ENCODE results near the gene KMT2E.
A peak's percentile ranks its signal among the peaks of the same experiment; 100 is the strongest.

KMT2E gene

GRCh38 chr7:104971290-104972071 is 42.5 kb upstream of the KMT2E start:
- Histone ChIP-seq H3K36me3 (ENCODE audit: control insufficient read depth in 1 of 2, insufficient read depth in 2 of 2, low read length in 2 of 2) (no peaks in the 10 kb centered on the region), H2BK5ac (ENCODE audit: low read depth, low read length, poor library complexity) (no peak overlapping the region), H3K4me2 (ENCODE audit: low read length) (no peak overlapping the region), H3K27me3 (ENCODE audit: insufficient read depth, low read length) (no peaks in the 10 kb centered on the region), H2AFZ (ENCODE audit: insufficient read depth, low read length, poor library complexity) (no peak overlapping the region), H3K79me1 (ENCODE audit: low read length) (no peaks in the 10 kb centered on the region), H3K23ac (ENCODE audit: low read length) (no peak overlapping the region), H3K9ac (ENCODE audit: low read length) (no peak overlapping the region), H3K9me3 (ENCODE audit: insufficient read depth, low read depth, low read length) (no peaks in the 10 kb centered on the region), H4K8ac (ENCODE audit: low read depth, low read length) (no peak overlapping the region), H3K18ac (ENCODE audit: low read length) (no peak overlapping the region), H2BK12ac (ENCODE audit: low read length) (no peak overlapping the region), H3K4me3 (ENCODE audit: low read depth, low read length) (no peak overlapping the region), H3K4me1 (ENCODE audit: control insufficient read depth in 1 of 2, insufficient read depth in 2 of 2, low read length in 2 of 2) (no peaks in the 10 kb centered on the region), H2AK5ac (ENCODE audit: low read length) (no peak overlapping the region), H3K79me2 (ENCODE audit: control insufficient read depth, insufficient read depth, low read length, poor library complexity) (no peaks in the 10 kb centered on the region), H3K4ac (ENCODE audit: low read depth, low read length) (no peak overlapping the region), H4K12ac (ENCODE audit: low read depth, low read length) (no peak overlapping the region), H2BK120ac (ENCODE audit: insufficient read depth, low read length, poor library complexity) (no peak overlapping the region), H3K14ac (ENCODE audit: low read length) (no peak overlapping the region), H4K91ac (ENCODE audit: low read depth, low read length) (no peak overlapping the region), H3K27ac (ENCODE audit: low read depth, low read length) (no peak overlapping the region)
- WGBS (ENCODE audit: extremely low coverage, insufficient coverage, insufficient read length) = no CpG with 5 or more reads among the region's 3 CpGs
- DNase-seq = peak in 1 of 2 donors; percentile 36

- WGBS (ENCODE audit: extremely low coverage, insufficient coverage, insufficient read length) = no CpG with 5 or more reads among the region's 5 CpGs
- H3K79me2 ChIP-seq (ENCODE audit: control insufficient read depth, insufficient read depth, low read length, poor library complexity) = no peaks in the 10 kb centered on the region
Observed at GRCh38 chr7:104972500-104972899, 41.5 kb upstream of the KMT2E start.

GRCh38 chr7:104973227-104973626 is 40.8 kb upstream of the KMT2E start:
- no peak overlapping the region for H2BK5ac ChIP-seq (ENCODE audit: low read depth, low read length, poor library complexity)
- no peak overlapping the region for H3K18ac ChIP-seq (ENCODE audit: low read length)
- no peak overlapping the region for H4K91ac ChIP-seq (ENCODE audit: low read depth, low read length)
- H3K79me2 ChIP-seq (ENCODE audit: control insufficient read depth, insufficient read depth, low read length, poor library complexity) = no peaks in the 10 kb centered on the region
- H3K36me3 ChIP-seq (ENCODE audit: control insufficient read depth in 1 of 2, insufficient read depth in 2 of 2, low read length in 2 of 2) = peaks cover 0 to 4% of the 10 kb centered on the region in 2 experiments
- H3K4me1 ChIP-seq (ENCODE audit: control insufficient read depth in 1 of 2, insufficient read depth in 2 of 2, low read length in 2 of 2) = no peaks in the 10 kb centered on the region
- H3K4ac ChIP-seq (ENCODE audit: low read depth, low read length) = no peak overlapping the region
- no peak overlapping the region for H2BK120ac ChIP-seq (ENCODE audit: insufficient read depth, low read length, poor library complexity)
- no peaks in the 10 kb centered on the region for H3K27me3 ChIP-seq (ENCODE audit: insufficient read depth, low read length)
- no peak overlapping the region for H3K23ac ChIP-seq (ENCODE audit: low read length)
- no peak overlapping the region for H3K27ac ChIP-seq (ENCODE audit: low read depth, low read length)
- no peak overlapping the region for H2BK12ac ChIP-seq (ENCODE audit: low read length)
- peak; percentile 32 to 75 for DNase-seq
- H3K4me3 ChIP-seq (ENCODE audit: low read depth, low read length) = no peak overlapping the region
- H3K4me2 ChIP-seq (ENCODE audit: low read length) = no peak overlapping the region
- H3K9me3 ChIP-seq (ENCODE audit: insufficient read depth, low read depth, low read length) = no peaks in the 10 kb centered on the region
- H4K8ac ChIP-seq (ENCODE audit: low read depth, low read length) = no peak overlapping the region
- H2AFZ ChIP-seq (ENCODE audit: insufficient read depth, low read length, poor library complexity) = no peak overlapping the region
- WGBS (ENCODE audit: extremely low coverage, insufficient coverage, insufficient read length) = no CpG with 5 or more reads among the region's 2 CpGs
- no peak overlapping the region for H2AK5ac ChIP-seq (ENCODE audit: low read length)
- no peaks in the 10 kb centered on the region for H3K79me1 ChIP-seq (ENCODE audit: low read length)
- no peak overlapping the region for H3K9ac ChIP-seq (ENCODE audit: low read length)
- no peak overlapping the region for H3K14ac ChIP-seq (ENCODE audit: low read length)
- H4K12ac ChIP-seq (ENCODE audit: low read depth, low read length) = no peak overlapping the region

More at GRCh38 chr7:104972500-104972899, 41.5 kb upstream of the KMT2E start:
- Histone ChIP-seq H3K27me3 (ENCODE audit: insufficient read depth, low read length) (no peaks in the 10 kb centered on the region), H3K18ac (ENCODE audit: low read length) (no peak overlapping the region), H3K27ac (ENCODE audit: low read depth, low read length) (no peak overlapping the region), H2BK5ac (ENCODE audit: low read depth, low read length, poor library complexity) (no peak overlapping the region), H4K91ac (ENCODE audit: low read depth, low read length) (no peak overlapping the region), H3K14ac (ENCODE audit: low read length) (no peak overlapping the region), H3K23ac (ENCODE audit: low read length) (no peak overlapping the region), H3K4me2 (ENCODE audit: low read length) (no peak overlapping the region), H4K12ac (ENCODE audit: low read depth, low read length) (no peak overlapping the region), H3K4me3 (ENCODE audit: low read depth, low read length) (no peak overlapping the region), H3K36me3 (ENCODE audit: control insufficient read depth in 1 of 2, insufficient read depth in 2 of 2, low read length in 2 of 2) (peaks cover 0 to 2% of the 10 kb centered on the region in 2 experiments), H4K8ac (ENCODE audit: low read depth, low read length) (no peak overlapping the region), H2BK120ac (ENCODE audit: insufficient read depth, low read length, poor library complexity) (no peak overlapping the region), H2AFZ (ENCODE audit: insufficient read depth, low read length, poor library complexity) (no peak overlapping the region), H2BK12ac (ENCODE audit: low read length) (no peak overlapping the region), H3K9me3 (ENCODE audit: insufficient read depth, low read depth, low read length) (no peaks in the 10 kb centered on the region), H3K4ac (ENCODE audit: low read depth, low read length) (no peak overlapping the region), H2AK5ac (ENCODE audit: low read length) (no peak overlapping the region), H3K9ac (ENCODE audit: low read length) (no peak overlapping the region), H3K4me1 (ENCODE audit: control insufficient read depth in 1 of 2, insufficient read depth in 2 of 2, low read length in 2 of 2) (no peaks in the 10 kb centered on the region), H3K79me1 (ENCODE audit: low read length) (no peaks in the 10 kb centered on the region)
- peak; percentile 46 to 62 for DNase-seq

GRCh38 chr7:104973909-104974415 is 40.0 kb upstream of the KMT2E start:
- H2AFZ ChIP-seq (ENCODE audit: insufficient read depth, low read length, poor library complexity) = no peak overlapping the region
- no peak overlapping the region for H3K27ac ChIP-seq (ENCODE audit: low read depth, low read length)
- peaks cover 0 to 4% of the 10 kb centered on the region in 2 experiments for H3K36me3 ChIP-seq (ENCODE audit: control insufficient read depth in 1 of 2, insufficient read depth in 2 of 2, low read length in 2 of 2)
- H4K12ac ChIP-seq (ENCODE audit: low read depth, low read length) = no peak overlapping the region
- DNase-seq = peak in 1 of 2 donors; percentile 31
- H3K14ac ChIP-seq (ENCODE audit: low read length) = no peak overlapping the region
- H3K18ac ChIP-seq (ENCODE audit: low read length) = no peak overlapping the region
- no peak overlapping the region for H3K4me3 ChIP-seq (ENCODE audit: low read depth, low read length)
- H2BK12ac ChIP-seq (ENCODE audit: low read length) = no peak overlapping the region
- no peak overlapping the region for H2BK5ac ChIP-seq (ENCODE audit: low read depth, low read length, poor library complexity)
- no peak overlapping the region for H2BK120ac ChIP-seq (ENCODE audit: insufficient read depth, low read length, poor library complexity)
- H3K79me1 ChIP-seq (ENCODE audit: low read length) = no peaks in the 10 kb centered on the region
- H3K9me3 ChIP-seq (ENCODE audit: insufficient read depth, low read depth, low read length) = no peaks in the 10 kb centered on the region
- no peak overlapping the region for H4K91ac ChIP-seq (ENCODE audit: low read depth, low read length)
- no peak overlapping the region for H2AK5ac ChIP-seq (ENCODE audit: low read length)
- H3K4me2 ChIP-seq (ENCODE audit: low read length) = no peak overlapping the region
- H4K8ac ChIP-seq (ENCODE audit: low read depth, low read length) = no peak overlapping the region
- H3K27me3 ChIP-seq (ENCODE audit: insufficient read depth, low read length) = no peaks in the 10 kb centered on the region
- no peaks in the 10 kb centered on the region for H3K79me2 ChIP-seq (ENCODE audit: control insufficient read depth, insufficient read depth, low read length, poor library complexity)
- no peak overlapping the region for H3K4ac ChIP-seq (ENCODE audit: low read depth, low read length)
- WGBS (ENCODE audit: extremely low coverage, insufficient coverage, insufficient read length) = no CpG with 5 or more reads among the region's 3 CpGs
- H3K9ac ChIP-seq (ENCODE audit: low read length) = no peak overlapping the region
- H3K4me1 ChIP-seq (ENCODE audit: control insufficient read depth in 1 of 2, insufficient read depth in 2 of 2, low read length in 2 of 2) = no peaks in the 10 kb centered on the region
- H3K23ac ChIP-seq (ENCODE audit: low read length) = no peak overlapping the region

Measured in trophoblast cell (in vitro differentiated cells and primary cell).